HG02943 (cell line): ENCODE results near the gene SERP2.

Experiments used
- ATAC-seq: cut with Tn5 transposase; IDR thresholded peaks from one replicate; pipeline ENCODE4 v1.9.1; 2021; ENCODE audit warnings: mild to moderate bottlenecking, low read depth, moderate library complexity; ENCODE audit not compliant: unreplicated experiment

SERP2 gene

GRCh38 chr13:44407891-44408290 lies 34.3 kb downstream of the SERP2 start:
- ATAC-seq = no peak

- no peak for ATAC-seq
Measured at GRCh38 chr13:44409595-44409994, 36.0 kb downstream of the SERP2 start.

GRCh38 chr13:44410328-44410859 lies 36.8 kb downstream of the SERP2 start:
- no peak for ATAC-seq

- ATAC-seq = no peak
Measured at GRCh38 chr13:44411841-44412240, 38.2 kb downstream of the SERP2 start.

- ATAC-seq = no peak
Measured at GRCh38 chr13:44412346-44412935, 38.8 kb downstream of the SERP2 start.

- no peak for ATAC-seq
Measured at GRCh38 chr13:44413095-44413494, 39.5 kb downstream of the SERP2 start.

- ATAC-seq = no peak
Measured at GRCh38 chr13:44414716-44415115, 41.1 kb downstream of the SERP2 start.

GRCh38 chr13:44415815-44416214 lies 42.2 kb downstream of the SERP2 start:
- no peak for ATAC-seq

GRCh38 chr13:44416301-44416700 lies 42.7 kb downstream of the SERP2 start:
- ATAC-seq = no peak

- ATAC-seq = no peak
Measured at GRCh38 chr13:44416744-44417143, 43.1 kb downstream of the SERP2 start.

- ATAC-seq = no peak
Measured at GRCh38 chr13:44417446-44417845, 43.8 kb downstream of the SERP2 start.

- ATAC-seq = no peak
Measured at GRCh38 chr13:44417876-44418275, 44.3 kb downstream of the SERP2 start.

GRCh38 chr13:44420376-44421220 lies 47.0 kb downstream of the SERP2 start:
- ATAC-seq = no peak

- ATAC-seq = no peak
Measured at GRCh38 chr13:44421853-44422525, 48.4 kb downstream of the SERP2 start.

GRCh38 chr13:44422755-44423643 lies 49.4 kb downstream of the SERP2 start:
- ATAC-seq = no peak

- no peak for ATAC-seq
Measured at GRCh38 chr13:44423824-44424223, 50.2 kb downstream of the SERP2 start.

GRCh38 chr13:44425041-44425814 lies 51.6 kb downstream of the SERP2 start:
- ATAC-seq = no peak

- ATAC-seq = no peak
Measured at GRCh38 chr13:44425815-44426078, 52.1 kb downstream of the SERP2 start.

GRCh38 chr13:44426461-44426860 lies 52.8 kb downstream of the SERP2 start:
- ATAC-seq = no peak

GRCh38 chr13:44429311-44429710 lies 55.7 kb downstream of the SERP2 start:
- no peak for ATAC-seq
